ENCODE measurements around the gene DCST2. TPM values are rescaled to one million over a fixed set of nuclear protein-coding genes. Genes with fewer than 3 reads are reported as not detected.

Gene DCST2
- total and polyA plus RNA-seq, 2 of the 8 experiments (the other 6 are each of a cell fraction or from before 2014, with no cell fraction given) = 0.43 to 2.1 TPM

DNA sequence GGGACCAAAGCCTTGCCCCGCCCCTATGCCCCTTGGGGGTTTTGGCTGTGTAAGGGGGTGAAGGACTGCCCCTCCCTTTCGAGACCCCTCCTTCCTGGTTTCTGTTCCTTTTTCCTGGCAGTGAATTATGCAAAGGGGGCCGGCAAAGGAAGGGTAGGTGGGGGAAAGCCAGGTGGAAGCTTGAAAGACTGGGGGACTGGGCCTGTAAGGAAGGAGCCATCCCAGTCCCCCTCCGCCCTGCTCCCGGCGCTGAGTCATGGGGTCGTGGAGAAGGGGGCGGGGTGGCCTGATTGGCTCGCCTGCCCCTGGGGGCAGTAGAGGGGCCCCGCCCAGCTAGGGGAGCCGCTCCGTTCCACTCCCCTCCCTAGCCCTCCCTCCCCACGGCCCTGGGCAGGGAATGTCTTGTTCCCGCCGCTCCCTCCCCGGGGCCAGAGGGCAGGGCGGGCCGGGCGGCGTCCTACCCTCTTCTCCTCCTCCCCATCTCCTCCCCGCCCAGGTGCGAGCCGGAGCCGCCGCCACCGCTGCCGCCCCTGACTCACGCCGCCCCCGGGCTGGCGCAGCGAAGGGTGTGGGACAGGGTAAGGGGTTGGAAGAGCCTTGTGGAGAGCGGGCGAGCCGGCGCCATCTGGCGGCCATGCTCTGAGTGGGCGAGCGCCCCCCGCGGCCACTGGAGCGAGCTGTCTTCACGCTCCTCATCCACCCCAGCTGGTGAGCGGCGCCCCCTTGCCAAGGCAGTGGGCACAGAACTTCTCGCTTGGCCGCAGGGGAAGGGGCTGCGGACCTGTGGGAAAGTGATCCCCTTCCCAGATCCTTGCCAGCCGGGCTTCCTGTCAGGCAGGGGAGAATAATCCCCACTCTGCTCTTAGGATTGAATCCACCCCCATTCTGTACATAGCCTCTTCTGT is 16.3 kb downstream of the DCST2 start (continued):
- TF ChIP-seq FOSL1 (IDR thresholded peaks at IDR 0.05; ENCODE audit: insufficient read depth, low read depth, low read length) (0 out of 2 replicates have a peak, but pooled peaks have one; percentile 12), BRCA1 (IDR thresholded peaks at IDR 0.05; ENCODE audit: low read depth, low read length) (no peak), POU5F1 (IDR thresholded peaks at IDR 0.05; ENCODE audit: low read depth, low read length) (no peak), SAP30 (IDR thresholded peaks at IDR 0.05; ENCODE audit: insufficient read depth, insufficient replicate concordance, low read length) (no peak), TCF12 (IDR thresholded peaks at IDR 0.05; ENCODE audit: low read depth, low read length) (no peak), NRF1 (IDR thresholded peaks at IDR 0.05; ENCODE audit: low read depth, low read length) (no peak), PHF8 (conservative IDR thresholded peaks at IDR 0.05; ENCODE audit: low read depth, low read length) (peak; percentile 64; the same call in 1 of the 2 replicates), SIN3A (conservative IDR thresholded peaks at IDR 0.05 in 1 of 2, IDR thresholded peaks at IDR 0.05 in 1 of 2; ENCODE audit: low read depth in 1 of 2, low read length in 2 of 2) (peak in 1 of 2 experiments; percentile 86; a peak in 1 of 4 replicates)
- TF ChIP-seq, protein P1, sequence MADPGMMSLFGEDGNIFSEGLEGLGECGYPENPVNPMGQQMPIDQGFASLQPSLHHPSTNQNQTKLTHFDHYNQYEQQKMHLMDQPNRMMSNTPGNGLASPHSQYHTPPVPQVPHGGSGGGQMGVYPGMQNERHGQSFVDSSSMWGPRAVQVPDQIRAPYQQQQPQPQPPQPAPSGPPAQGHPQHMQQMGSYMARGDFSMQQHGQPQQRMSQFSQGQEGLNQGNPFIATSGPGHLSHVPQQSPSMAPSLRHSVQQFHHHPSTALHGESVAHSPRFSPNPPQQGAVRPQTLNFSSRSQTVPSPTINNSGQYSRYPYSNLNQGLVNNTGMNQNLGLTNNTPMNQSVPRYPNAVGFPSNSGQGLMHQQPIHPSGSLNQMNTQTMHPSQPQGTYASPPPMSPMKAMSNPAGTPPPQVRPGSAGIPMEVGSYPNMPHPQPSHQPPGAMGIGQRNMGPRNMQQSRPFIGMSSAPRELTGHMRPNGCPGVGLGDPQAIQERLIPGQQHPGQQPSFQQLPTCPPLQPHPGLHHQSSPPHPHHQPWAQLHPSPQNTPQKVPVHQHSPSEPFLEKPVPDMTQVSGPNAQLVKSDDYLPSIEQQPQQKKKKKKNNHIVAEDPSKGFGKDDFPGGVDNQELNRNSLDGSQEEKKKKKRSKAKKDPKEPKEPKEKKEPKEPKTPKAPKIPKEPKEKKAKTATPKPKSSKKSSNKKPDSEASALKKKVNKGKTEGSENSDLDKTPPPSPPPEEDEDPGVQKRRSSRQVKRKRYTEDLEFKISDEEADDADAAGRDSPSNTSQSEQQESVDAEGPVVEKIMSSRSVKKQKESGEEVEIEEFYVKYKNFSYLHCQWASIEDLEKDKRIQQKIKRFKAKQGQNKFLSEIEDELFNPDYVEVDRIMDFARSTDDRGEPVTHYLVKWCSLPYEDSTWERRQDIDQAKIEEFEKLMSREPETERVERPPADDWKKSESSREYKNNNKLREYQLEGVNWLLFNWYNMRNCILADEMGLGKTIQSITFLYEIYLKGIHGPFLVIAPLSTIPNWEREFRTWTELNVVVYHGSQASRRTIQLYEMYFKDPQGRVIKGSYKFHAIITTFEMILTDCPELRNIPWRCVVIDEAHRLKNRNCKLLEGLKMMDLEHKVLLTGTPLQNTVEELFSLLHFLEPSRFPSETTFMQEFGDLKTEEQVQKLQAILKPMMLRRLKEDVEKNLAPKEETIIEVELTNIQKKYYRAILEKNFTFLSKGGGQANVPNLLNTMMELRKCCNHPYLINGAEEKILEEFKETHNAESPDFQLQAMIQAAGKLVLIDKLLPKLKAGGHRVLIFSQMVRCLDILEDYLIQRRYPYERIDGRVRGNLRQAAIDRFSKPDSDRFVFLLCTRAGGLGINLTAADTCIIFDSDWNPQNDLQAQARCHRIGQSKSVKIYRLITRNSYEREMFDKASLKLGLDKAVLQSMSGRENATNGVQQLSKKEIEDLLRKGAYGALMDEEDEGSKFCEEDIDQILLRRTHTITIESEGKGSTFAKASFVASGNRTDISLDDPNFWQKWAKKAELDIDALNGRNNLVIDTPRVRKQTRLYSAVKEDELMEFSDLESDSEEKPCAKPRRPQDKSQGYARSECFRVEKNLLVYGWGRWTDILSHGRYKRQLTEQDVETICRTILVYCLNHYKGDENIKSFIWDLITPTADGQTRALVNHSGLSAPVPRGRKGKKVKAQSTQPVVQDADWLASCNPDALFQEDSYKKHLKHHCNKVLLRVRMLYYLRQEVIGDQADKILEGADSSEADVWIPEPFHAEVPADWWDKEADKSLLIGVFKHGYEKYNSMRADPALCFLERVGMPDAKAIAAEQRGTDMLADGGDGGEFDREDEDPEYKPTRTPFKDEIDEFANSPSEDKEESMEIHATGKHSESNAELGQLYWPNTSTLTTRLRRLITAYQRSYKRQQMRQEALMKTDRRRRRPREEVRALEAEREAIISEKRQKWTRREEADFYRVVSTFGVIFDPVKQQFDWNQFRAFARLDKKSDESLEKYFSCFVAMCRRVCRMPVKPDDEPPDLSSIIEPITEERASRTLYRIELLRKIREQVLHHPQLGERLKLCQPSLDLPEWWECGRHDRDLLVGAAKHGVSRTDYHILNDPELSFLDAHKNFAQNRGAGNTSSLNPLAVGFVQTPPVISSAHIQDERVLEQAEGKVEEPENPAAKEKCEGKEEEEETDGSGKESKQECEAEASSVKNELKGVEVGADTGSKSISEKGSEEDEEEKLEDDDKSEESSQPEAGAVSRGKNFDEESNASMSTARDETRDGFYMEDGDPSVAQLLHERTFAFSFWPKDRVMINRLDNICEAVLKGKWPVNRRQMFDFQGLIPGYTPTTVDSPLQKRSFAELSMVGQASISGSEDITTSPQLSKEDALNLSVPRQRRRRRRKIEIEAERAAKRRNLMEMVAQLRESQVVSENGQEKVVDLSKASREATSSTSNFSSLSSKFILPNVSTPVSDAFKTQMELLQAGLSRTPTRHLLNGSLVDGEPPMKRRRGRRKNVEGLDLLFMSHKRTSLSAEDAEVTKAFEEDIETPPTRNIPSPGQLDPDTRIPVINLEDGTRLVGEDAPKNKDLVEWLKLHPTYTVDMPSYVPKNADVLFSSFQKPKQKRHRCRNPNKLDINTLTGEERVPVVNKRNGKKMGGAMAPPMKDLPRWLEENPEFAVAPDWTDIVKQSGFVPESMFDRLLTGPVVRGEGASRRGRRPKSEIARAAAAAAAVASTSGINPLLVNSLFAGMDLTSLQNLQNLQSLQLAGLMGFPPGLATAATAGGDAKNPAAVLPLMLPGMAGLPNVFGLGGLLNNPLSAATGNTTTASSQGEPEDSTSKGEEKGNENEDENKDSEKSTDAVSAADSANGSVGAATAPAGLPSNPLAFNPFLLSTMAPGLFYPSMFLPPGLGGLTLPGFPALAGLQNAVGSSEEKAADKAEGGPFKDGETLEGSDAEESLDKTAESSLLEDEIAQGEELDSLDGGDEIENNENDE (IDR thresholded peaks at IDR 0.05; ENCODE audit: insufficient replicate concordance, low read length) = no peak

Measured in H1 (cell line).